NCI-H1436 treated with DMSO at 0.1 percent for 48 hours (cell line): ENCODE data around the gene TRIM46.

Experiments used
- DNase-seq: peaks from one replicate; lab custom pipeline; 2025; lab: John Stamatoyannopoulos, UW

TRIM46 gene

GRCh38 chr1:155173478-155174323 lies at the start of gene TRIM46:
TSS of gene TRIM46 (plus strand) at chr1:155173849. CDS start at chr1:155173967, 118 bp downstream.
- DNase-seq, result peak; percentile 39

- DNase-seq, result no peak
Measured at GRCh38 chr1:155124503-155125463, 48.9 kb upstream of the TRIM46 start.

GRCh38 chr1:155125511-155125945 lies 48.1 kb upstream of the TRIM46 start:
- DNase-seq, result no peak

GRCh38 chr1:155125946-155126555 lies 47.6 kb upstream of the TRIM46 start:
- DNase-seq, result no peak

GRCh38 chr1:155126556-155127104 lies 47.0 kb upstream of the TRIM46 start:
- DNase-seq, result no peak

GRCh38 chr1:155127105-155127966 lies 46.3 kb upstream of the TRIM46 start, which contains the start of gene EFNA1:
TSS of gene EFNA1 (plus strand) at chr1:155127876. CDS start at chr1:155127978, 102 bp downstream.
- DNase-seq, result no peak

- no peak for DNase-seq
Measured at GRCh38 chr1:155127967-155128754, 45.5 kb upstream of the TRIM46 start.

GRCh38 chr1:155128755-155129473 lies 44.7 kb upstream of the TRIM46 start:
- no peak for DNase-seq

- DNase-seq, result no peak
Measured at GRCh38 chr1:155130272-155131006, 43.2 kb upstream of the TRIM46 start.

GRCh38 chr1:155131285-155131684 lies 42.4 kb upstream of the TRIM46 start:
- no peak for DNase-seq

- DNase-seq, result no peak
Measured at GRCh38 chr1:155131856-155132255, 41.8 kb upstream of the TRIM46 start.

- no peak for DNase-seq
Measured at GRCh38 chr1:155133799-155134281, 39.8 kb upstream of the TRIM46 start.

GRCh38 chr1:155134322-155134721 lies 39.3 kb upstream of the TRIM46 start:
- no peak for DNase-seq

GRCh38 chr1:155134880-155135414 lies 38.7 kb upstream of the TRIM46 start:
- no peak for DNase-seq

- peak; percentile 47 for DNase-seq
Measured at GRCh38 chr1:155135415-155136028, 38.1 kb upstream of the TRIM46 start, which contains the start of gene SLC50A1. TSS of gene SLC50A1 (plus strand) at chr1:155135852. CDS start at chr1:155135912, 60 bp downstream.

- DNase-seq, result no peak
Measured at GRCh38 chr1:155136748-155137147, 36.9 kb upstream of the TRIM46 start.

GRCh38 chr1:155137154-155137949 lies 36.3 kb upstream of the TRIM46 start:
- no peak for DNase-seq
